DMS 273 (cell line): ENCODE measurements around the gene ARNT2.

Source experiments
- DNase-seq: peaks from one replicate; lab custom pipeline; 2025; ENCODE audit not compliant: unreplicated experiment; lab: John Stamatoyannopoulos, UW

ARNT2 gene

GRCh38 chr15:80611543-80612080, 207.4 kb downstream of the ARNT2 start:
- DNase-seq: no peak

GRCh38 chr15:80612118-80612823, 208.1 kb downstream of the ARNT2 start:
- DNase-seq: no peak

- DNase-seq: no peak
These were observed 209.7 kb downstream of the ARNT2 start for GRCh38 chr15:80613762-80614365.

- DNase-seq: no peak
These were observed 210.7 kb downstream of the ARNT2 start for GRCh38 chr15:80614711-80615360.

- no peak for DNase-seq
These were observed 211.2 kb downstream of the ARNT2 start for GRCh38 chr15:80615361-80615736.

GRCh38 chr15:80615783-80616391, 211.7 kb downstream of the ARNT2 start:
- peak; percentile 79 for DNase-seq

- DNase-seq: no peak
These were observed 214.7 kb downstream of the ARNT2 start for GRCh38 chr15:80618685-80619400.

GRCh38 chr15:80619680-80620079, 215.5 kb downstream of the ARNT2 start:
- DNase-seq: peak; percentile 36

- DNase-seq: no peak
These were observed 216.0 kb downstream of the ARNT2 start for GRCh38 chr15:80620141-80620540.

GRCh38 chr15:80620931-80621330, 216.7 kb downstream of the ARNT2 start:
- no peak for DNase-seq

- no peak for DNase-seq
These were observed 222.5 kb downstream of the ARNT2 start for GRCh38 chr15:80626643-80627120.

- DNase-seq: no peak
These were observed 225.2 kb downstream of the ARNT2 start for GRCh38 chr15:80629355-80629754.

- no peak for DNase-seq
These were observed 226.8 kb downstream of the ARNT2 start for GRCh38 chr15:80630981-80631380.

- DNase-seq: no peak
These were observed 229.0 kb downstream of the ARNT2 start for GRCh38 chr15:80633221-80633620.

GRCh38 chr15:80635953-80636352, 231.8 kb downstream of the ARNT2 start:
- no peak for DNase-seq

GRCh38 chr15:80636675-80637074, 232.5 kb downstream of the ARNT2 start:
- DNase-seq: peak; percentile 70

GRCh38 chr15:80637747-80638146, 233.6 kb downstream of the ARNT2 start:
- no peak for DNase-seq

GRCh38 chr15:80638553-80639167, 234.5 kb downstream of the ARNT2 start:
- no peak for DNase-seq

GRCh38 chr15:80639168-80639555, 235.0 kb downstream of the ARNT2 start:
- DNase-seq: no peak

- DNase-seq: no peak
These were observed 236.4 kb downstream of the ARNT2 start for GRCh38 chr15:80640531-80641121.
